CD4-positive, alpha-beta T cell treated with Interleukin-2 at 100 ng/mL for 4 hours (primary cell): ENCODE measurements around the gene MAPK10.
"Not testable (repeated sequence)": the region's sequence is repeated elsewhere in the genome, so short reads cannot be mapped to it uniquely, and the experiment has no call there.

Source experiments
- DNase-seq: peaks from one replicate; pipeline ENCODE4 v3.0.0-alpha.2; 2020; ENCODE audit warnings: low spot score

MAPK10 gene

DNA sequence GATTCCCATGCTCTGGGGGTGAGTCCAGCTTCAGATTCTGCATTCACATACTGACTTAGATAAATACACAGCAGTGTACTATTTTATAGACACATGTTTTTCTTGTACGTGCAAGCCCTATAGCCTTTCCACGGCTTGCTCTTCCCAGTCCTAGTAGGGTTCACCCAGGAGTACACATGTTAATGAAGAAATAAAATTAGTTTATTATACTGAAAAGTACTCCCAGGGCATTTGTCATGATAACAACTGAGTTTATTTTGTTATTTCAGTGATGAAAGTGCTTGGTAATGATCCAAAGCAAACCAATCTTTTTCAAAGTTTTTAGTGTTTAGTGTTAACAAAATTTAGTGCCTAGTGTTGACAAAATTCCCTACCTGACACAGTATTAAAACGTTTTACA lies 21.3 kb downstream of the MAPK10 start:
- DNase-seq: no peak

DNA sequence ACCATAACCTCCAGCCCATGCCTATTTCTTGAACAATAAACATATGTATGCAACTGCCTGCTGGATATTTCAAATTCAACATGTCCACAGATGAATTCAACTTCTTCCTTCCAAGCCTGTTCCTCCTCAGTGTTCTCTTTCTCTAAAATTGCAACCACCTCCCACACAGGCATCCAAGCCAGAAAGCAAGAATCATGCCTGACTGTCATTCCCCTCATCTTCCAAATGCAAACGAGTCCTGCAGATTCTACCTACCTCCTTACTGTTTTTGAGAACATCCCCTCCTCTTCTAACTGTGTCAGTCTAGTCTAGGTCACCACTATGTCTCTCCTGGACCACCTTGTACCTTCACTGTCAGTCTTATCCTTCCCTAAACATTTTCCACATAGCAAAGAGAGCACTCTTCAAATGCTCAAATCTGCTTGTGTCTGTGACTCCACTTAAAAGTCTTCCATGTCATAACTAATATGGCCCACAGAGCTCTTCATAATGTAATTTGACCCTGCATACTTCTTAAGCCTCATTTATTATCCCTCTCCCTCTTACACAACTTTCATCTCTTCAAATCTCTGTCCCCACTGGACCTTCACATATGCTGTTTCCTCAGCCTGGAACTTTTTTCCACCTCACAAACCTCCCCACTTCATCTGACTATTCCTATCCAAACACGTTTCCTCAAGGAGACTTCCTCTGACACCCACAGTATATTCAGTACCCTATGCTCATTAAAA lies 25.7 kb downstream of the MAPK10 start:
- DNase-seq: no peak

DNA sequence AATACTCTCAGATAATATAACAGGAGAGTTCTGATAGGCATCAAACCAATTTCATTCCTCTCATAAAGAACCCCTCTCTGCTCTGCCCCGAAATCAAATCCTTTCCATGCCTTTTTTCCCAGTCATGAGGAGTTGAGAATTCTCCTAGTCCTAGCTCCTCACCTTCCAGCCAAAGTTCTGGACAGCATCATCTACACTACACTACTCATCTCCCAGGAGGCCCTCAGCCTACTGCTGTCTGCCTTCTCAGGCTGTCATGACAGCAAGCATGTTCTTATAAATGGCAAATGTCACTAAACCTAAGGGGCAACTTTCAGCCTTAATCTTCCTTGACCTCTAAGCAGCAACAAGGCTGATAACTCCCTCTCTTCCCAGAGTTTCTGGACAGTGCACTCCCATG lies 26.6 kb downstream of the MAPK10 start:
- no peak for DNase-seq

DNA sequence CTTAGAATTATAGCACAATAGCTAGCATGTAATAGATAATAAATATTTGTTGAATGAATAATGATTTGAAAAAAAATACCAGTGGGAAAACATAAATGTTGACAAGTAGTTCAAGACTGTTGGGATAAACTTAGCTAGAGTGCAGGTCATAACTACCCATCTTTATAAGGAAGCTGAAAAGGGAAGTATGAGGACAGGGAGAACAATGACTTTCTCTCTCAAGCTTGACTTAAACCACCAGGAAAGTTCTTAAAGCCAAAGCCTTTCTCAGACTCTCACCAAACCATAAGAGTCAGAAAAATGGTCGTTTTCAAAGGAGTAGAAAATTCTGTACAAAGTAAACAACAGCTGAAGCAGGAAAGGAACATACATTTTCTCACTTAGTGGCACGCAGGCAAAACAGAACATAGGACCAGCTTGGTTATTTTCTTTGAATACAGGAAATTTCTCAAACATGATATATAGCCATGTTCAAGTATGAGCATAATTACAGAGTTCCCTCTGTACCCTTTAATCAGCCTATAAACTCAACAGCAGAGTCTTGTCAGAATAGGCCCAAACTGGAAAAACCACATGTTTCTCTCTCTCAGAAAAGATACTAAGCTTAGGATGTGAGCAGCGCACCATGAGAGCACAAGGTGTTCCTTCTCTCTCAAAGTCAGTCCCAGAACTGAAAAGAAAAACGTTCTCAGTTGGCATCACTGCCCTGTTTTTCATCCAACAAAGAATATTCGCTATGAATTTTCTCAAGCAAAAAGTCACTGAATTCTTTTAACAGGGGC lies 28.7 kb downstream of the MAPK10 start:
- DNase-seq: no peak

DNA sequence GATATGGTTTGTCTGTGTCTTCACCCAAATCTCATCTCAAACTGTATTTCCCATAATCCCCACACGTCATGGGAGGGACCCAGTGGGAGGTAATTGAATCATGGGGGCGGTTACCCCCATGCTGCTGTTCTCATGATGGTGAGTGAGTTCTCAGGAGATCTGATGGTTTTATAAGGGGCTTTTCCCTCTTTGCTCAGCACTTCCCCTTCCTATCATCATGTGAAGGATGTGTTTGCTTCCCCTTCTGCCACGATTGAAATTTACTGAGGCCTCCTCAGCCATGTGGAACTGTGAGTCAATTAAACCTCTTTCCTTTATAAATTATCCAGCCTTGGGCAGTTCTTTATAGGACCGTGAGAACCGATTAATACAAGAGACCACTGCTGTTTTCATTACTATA lies 29.4 kb downstream of the MAPK10 start:
- not testable (repeated sequence) for DNase-seq

DNA sequence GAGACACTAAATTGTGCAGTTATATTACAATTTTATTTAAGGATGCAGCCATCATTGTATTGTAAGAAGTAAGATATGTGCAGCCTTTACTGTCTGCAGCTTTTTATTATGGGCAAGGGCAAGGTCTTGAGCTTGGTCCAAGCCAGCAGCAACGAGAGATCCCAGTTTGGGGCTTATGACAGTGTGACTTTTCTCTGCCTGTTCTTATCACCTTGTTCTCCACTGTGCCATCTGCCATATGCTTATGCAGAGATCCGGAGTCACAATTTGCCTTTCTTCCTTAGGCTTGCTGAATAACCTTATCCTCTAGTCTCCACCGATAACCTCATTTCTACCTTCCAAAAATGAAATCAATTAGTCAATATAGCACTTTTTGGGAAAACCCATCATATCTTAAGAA lies 30.4 kb downstream of the MAPK10 start:
- no peak for DNase-seq

DNA sequence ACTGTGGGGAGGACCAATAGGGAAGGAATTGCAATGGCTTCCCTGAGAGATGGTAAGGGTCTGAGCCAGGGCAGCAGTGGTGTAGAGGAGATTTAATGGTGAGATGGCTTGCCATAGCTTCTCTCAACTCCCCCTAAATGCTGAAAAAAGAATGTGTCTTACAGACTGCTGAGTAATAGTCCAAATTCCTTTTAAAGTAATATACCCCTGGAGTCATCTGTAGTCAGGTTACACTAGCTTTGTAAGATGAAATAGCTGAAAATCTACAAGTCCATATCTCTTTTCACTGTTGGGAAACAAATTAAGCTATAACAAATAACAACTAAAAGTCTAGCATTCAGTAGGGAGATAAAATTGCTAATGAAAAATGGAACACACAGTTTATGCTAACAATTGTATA lies 33.5 kb downstream of the MAPK10 start:
- DNase-seq: no peak

DNA sequence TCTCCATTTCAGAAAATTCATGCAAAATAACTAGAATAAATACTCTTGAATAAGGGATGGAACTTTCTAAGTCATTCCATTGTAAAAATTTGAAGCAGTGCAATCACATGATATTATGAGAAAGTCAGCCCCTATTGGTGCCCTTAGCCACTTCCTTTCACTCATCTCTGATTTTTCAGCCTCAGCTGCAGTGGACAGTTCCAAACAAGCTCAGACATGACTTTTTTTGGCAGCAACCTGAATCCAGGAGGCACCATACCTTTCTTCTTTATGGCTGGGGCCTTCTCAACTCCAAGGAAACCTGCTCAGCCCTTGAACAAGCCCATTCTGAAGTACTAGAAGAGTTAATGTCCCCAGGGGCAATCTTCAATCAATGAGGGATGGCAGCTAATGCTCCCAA lies 40.5 kb downstream of the MAPK10 start:
- DNase-seq: no peak

DNA sequence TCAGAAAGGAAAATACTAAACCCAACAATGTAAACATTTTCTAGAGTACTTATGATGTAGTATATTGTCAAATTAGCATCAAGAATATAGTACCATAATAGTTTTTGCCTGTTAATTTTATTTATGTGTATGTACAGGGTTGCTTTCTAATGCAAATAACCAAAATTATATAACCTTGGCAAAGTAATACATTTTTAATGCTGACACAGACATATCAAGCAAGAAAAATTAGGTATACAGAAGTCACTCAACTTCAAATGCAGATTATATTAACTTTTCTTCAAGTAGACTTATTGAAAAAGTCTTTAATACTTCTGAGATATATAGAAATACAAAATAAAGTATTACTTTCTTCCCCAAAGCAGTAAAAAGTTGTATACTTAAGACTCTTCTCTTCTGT lies 44.3 kb downstream of the MAPK10 start:
- DNase-seq: no peak

DNA sequence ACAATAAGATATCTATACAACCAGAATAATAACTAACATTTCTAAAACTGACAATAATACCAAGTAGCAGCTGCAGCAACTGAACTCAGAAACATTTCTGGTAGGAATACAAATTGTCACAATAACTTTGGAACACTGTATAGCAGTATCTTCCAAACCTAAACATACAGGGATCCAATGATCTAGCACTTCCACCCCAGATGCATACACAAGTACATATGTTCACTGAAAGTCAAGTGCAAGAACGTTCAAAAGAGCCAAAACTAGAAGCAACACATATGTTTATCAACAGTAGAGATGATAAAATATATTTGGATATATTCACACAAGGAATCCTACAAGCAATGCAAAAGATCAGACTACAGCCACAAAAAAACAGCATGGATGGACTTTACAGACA lies 46.2 kb downstream of the MAPK10 start:
- no peak for DNase-seq

DNA sequence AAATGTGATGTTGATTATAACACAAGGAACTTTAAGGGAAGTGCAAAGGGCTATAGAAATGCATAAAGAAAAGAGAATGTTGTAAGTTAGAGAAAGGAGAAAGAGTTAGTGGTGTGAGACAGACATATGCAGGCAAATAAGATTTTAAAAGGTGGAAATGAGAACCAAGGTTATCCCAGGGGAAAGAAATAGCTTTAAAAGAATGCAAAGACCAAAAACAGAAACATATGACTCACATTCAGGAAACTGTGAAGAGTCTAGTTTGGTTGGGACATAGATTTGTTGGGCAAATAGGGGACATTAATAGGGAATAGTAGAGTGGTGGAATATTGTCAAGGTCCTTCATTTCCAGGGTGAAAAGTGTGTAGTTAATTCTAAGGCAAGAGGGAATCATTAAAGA lies 52.4 kb downstream of the MAPK10 start:
- no peak for DNase-seq

DNA sequence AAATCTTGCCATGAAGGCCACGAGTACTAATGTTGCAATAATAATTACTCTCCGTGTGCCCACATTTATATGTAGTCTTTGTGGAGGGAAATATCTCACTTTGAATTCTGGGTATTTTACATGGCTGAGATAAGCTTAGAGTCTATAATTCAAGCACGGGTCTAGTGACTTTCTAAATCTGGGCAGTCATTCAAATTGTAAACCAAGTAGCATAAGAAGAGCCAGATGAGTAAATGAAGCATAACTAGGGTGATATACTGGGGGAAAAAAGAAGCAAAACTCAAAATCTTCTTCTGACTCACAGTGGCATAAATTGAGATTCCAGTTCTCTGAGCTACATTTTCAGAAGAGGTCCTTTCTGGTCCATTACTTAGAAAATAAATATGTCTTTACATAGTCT lies 53.0 kb downstream of the MAPK10 start:
- DNase-seq: no peak

DNA sequence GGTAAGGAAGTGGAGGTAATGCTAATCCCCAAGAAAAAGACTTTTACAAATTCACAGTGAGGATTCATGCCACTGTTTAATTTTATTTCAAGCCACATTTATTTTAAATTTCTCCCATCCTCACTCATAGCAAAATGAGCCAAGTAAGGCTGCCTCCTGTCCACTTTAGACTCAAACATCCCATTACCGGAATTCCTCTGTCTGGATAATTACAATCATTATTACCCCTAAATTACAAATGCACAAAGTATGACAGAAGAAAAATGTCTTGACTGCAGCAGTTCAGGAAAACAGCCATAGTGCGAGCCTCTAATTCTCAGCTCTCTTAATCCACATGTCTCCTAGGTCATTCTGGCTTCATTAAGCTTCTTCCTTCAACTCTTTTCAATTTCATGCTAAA lies 57.0 kb downstream of the MAPK10 start:
- no peak for DNase-seq

DNA sequence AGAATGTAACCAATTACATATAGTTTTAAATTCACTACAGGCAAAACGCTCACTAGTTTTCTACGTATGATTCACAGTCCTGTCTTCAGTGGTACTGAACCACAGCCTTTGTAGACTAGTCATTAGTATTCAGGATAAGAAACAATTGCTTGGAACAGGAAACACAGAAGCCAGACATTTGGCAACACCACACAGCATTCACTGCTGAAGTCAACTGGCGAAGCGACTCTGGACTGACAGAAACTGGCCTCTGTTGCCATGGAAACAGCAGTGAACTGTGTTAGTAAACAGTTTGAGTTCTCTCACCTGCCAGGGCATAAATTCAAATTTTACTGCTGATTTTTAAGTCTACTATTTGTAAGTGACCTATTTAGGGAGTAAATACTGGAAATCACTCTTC lies 57.6 kb downstream of the MAPK10 start:
- no peak for DNase-seq

DNA sequence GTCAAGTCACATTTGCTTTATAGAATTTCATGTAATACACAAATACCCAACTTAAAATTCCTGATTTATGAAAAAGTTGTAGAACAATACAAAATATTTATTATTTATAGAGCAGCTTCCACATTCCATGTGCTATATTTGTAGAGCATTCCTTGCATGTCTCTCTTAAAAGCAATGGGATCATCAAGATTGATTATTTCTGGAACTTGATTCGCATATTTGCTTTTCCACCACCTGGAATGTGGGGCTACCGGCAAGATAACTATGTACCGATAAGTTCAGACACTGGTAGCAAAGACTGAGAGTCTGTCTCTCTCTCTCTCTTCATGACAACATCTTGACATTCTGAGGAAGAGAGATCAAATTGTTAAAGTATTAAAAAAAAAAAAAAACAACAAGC lies 59.3 kb downstream of the MAPK10 start:
- DNase-seq: no peak

DNA sequence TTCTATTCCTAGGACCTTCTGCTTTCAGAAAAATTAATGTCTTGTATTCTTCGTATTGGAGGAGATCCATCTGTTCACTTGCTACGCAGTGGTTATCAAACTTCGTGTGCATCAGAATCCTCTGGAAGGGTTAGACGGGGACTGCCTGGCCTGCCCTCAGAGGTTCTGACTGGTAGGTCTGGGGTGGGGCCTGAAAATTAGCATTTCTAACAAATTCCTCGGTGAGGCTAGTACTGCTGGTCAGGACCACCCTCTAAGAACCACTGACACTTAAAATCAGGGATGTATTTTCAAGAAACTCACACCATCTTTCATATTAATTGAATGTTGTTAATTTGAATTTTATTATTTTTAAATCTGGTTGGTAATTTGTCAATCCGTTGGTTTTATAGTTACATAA lies 63.0 kb downstream of the MAPK10 start:
- no peak for DNase-seq

DNA sequence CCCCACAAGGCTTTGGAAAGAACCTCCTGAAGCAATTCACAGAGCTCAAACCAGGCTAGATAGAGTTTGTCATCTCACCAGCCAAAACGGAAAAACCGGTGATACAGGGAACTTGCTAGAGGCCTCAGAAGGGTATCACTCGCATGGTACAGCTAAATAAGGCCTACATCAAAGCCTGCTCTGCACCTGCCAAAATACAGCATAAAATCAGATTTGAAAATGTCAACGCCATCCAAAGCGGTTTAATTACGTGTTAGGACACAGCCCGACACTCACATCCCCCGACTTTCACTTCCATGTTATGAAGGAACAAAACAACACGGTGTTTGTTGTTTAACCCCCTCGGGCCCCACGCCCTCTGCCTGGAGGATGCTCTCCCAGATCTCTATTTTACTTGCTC lies 65.0 kb downstream of the MAPK10 start:
- no peak for DNase-seq

DNA sequence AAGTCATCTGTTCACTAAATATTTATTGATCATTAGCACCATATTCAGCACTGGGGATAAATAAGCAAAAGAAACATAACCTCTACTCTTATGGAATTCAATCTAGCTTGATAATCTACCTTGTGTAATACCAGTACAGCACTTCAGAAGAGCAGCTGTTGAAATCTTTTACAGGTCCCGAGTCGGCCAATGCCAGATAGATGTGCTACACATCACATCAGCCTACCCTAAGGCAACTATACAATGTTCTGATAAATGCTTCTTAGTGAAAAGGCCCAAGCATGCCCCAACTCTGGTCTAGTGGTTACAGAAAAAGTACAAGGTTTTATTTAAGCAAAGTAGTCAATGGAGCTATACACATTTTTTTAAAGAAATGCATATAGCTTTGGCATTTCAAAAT lies 68.7 kb downstream of the MAPK10 start:
- no peak for DNase-seq

DNA sequence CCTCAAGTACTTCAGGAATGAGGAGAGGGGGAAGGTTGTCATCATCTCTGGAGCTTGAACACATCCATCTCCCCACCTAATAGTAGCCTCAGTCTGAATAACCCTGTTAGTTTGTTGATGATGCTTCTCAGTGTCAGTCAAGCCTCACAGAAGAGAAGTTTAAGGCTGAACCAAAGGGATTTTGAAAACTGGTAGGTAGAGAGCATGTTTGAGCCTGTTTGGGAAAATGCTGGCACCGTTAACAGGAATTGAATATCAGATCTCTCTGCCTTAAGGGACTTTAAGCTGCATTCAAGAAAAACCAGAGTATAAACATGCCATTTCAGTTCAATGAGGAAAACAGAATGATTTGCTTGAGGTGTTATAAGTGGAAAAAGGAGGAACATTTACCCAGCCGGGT lies 73.1 kb downstream of the MAPK10 start:
- DNase-seq: no peak

DNA sequence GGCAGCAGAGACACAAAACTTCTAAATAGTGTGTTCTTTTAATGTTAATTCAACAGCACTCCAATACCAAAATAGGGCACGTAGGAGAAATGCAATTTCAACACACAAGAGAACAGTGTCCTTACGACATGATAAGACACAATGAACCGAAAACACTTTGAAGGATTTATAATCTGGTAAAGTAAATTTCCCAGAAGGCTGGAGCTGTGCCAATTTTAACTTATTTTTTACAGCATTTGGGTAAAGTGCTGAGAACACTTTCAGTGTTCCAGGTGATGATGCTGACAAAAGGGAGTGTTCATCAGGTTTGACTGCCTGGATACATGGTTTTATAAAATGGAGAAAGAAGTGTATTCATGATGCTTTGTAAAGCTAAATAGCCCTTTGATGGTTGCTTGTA lies 76.5 kb downstream of the MAPK10 start:
- no peak for DNase-seq

DNA sequence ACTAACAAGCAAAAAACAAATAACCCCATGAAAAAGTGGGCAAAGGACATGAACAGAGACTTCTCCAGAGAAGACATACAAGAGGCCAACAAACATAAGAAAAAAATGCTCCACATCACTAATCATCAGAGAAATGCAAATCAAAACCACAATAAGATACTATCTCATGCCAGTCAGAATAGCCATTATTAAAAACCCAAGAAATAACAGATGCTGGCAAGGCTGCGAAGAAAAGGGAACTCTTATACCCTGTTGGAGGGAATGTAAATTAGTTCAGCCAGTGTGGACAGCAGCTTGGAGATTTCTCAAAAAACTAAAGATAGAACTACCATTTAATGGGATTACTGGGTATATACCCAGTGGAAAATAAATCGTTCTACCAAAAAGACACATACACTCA lies 79.6 kb downstream of the MAPK10 start:
- DNase-seq: no peak

DNA sequence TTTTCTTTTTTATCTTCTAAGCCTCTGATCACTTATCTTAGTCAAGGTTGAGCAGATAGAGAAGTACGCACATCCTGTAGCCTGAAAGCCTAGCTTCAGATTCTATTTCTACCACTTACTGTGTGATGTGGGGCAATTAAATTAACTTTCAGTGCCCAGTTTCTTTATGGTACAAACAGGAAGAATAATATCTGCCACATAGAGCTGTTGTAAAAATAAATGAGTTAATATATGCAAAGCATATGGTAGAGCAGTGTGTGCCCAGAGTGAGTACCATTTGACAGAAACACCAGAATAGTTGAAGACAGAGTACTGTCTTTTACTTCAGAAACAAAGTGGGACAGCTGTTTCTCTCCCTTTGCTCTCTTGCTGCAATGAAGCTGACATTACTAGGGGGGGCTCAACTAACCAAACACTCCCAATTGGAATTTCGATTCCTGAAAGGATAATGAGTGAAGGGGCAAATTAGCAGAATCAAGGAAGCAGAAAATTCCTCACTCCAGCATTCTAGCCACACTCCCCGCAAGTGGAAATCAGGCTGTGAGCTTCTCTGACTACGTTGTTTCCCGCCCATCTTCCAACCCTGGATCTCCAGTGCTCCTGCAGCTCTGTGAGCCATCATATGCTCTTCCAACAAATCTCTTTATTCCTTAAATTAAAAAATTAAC lies 80.4 kb downstream of the MAPK10 start:
- DNase-seq: no peak

DNA sequence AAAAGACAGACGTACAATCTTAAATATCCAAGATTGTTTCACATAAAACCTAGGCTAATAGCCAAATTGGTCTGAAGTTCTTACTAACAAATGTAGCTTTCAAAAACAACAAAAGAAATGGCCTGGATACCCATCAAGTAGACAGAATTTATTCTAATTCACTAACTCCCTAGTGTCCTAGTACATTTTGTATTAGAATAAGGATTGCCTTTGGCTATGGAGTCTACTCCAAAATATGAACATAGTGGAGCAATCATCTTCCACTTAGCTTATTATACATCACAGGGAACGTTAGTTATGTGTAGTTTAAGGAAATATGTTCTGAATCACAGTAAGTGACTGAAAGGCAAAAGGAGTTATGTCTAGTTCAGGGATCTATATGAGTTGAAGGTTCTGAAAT lies 81.7 kb downstream of the MAPK10 start:
- DNase-seq: no peak
